DOHH2 (cell line): ENCODE results near the gene PAPLN.

Source experiments
- CTCF ChIP-seq: fragments of 200-600 bp; sonication (generic); IDR thresholded peaks from one replicate; pipeline ENCODE4 v1.5.1; 2014; ENCODE audit warnings: antibody characterized with exemption, mild to moderate bottlenecking, low read depth, low read length; ENCODE audit not compliant: poor library complexity, severe bottlenecking
- EZH2phosphoT487 ChIP-seq: fragments of 200-600 bp; sonication (generic); IDR thresholded peaks from 2 replicates; pipeline ENCODE4 v1.6.1; 2017; ENCODE audit warnings: borderline replicate concordance, mild to moderate bottlenecking, antibody characterized with exemption, low read length, moderate library complexity, mixed read lengths

- TF ChIP-seq EZH2phosphoT487, result no peak
- no peak for TF ChIP-seq CTCF
Measured at GRCh38 chr14:73251516-73252215, 14.4 kb downstream of the PAPLN start.
